HG02588 (cell line): ENCODE data around the gene C20orf173.
"Not testable (repeated sequence)": the region's sequence is repeated elsewhere in the genome, so short reads cannot be mapped to it uniquely, and the experiment has no call there.

ENCODE experiments used
- ATAC-seq: cut with Tn5 transposase; IDR thresholded peaks from one replicate; pipeline ENCODE4 v1.9.1; 2021; ENCODE audit warnings: mild to moderate bottlenecking, moderate library complexity; ENCODE audit not compliant: unreplicated experiment

C20orf173 gene

GRCh38 chr20:35547329-35547728, 17.9 kb upstream of the C20orf173 start:
- ATAC-seq = no peak

- no peak for ATAC-seq
Observed at GRCh38 chr20:35546127-35546526, 16.7 kb upstream of the C20orf173 start.

GRCh38 chr20:35544941-35545340, 15.5 kb upstream of the C20orf173 start:
- ATAC-seq = not testable (repeated sequence)

- no peak for ATAC-seq
Observed at GRCh38 chr20:35544436-35544835, 15.0 kb upstream of the C20orf173 start.

- ATAC-seq = no peak
Observed at GRCh38 chr20:35542990-35543389, 13.5 kb upstream of the C20orf173 start.

GRCh38 chr20:35541783-35542662, 12.6 kb upstream of the C20orf173 start, which contains the start of gene ERGIC3:
ERGIC3 (plus strand) TSS chr20:35542078; CDS start chr20:35542098, 20 bp downstream.
- peak; percentile 89 for ATAC-seq

- ATAC-seq = no peak
Observed at GRCh38 chr20:35541118-35541782, 11.8 kb upstream of the C20orf173 start.

GRCh38 chr20:35539756-35540212, 10.3 kb upstream of the C20orf173 start:
- ATAC-seq = no peak

- no peak for ATAC-seq
Observed at GRCh38 chr20:35527122-35527769, 2.2 kb downstream of the C20orf173 start.

- ATAC-seq = no peak
Observed at GRCh38 chr20:35525639-35526038, 3.8 kb downstream of the C20orf173 start.

GRCh38 chr20:35523298-35523888, 6.1 kb downstream of the C20orf173 start:
- ATAC-seq = no peak

GRCh38 chr20:35518955-35519354, 10.5 kb downstream of the C20orf173 start:
- ATAC-seq = no peak

GRCh38 chr20:35517767-35518166, 11.7 kb downstream of the C20orf173 start:
- ATAC-seq = not testable (repeated sequence)

- no peak for ATAC-seq
Observed at GRCh38 chr20:35517125-35517524, 12.3 kb downstream of the C20orf173 start.

- no peak for ATAC-seq
Observed at GRCh38 chr20:35515949-35516645, 13.4 kb downstream of the C20orf173 start.

- ATAC-seq = no peak
Observed at GRCh38 chr20:35515341-35515740, 14.1 kb downstream of the C20orf173 start.

GRCh38 chr20:35514371-35514932, 15.0 kb downstream of the C20orf173 start:
- ATAC-seq = no peak

GRCh38 chr20:35511814-35512420, 17.5 kb downstream of the C20orf173 start:
- ATAC-seq = no peak

GRCh38 chr20:35510951-35511735, 18.3 kb downstream of the C20orf173 start:
- ATAC-seq = no peak
